ENCODE results near the gene GRM8. TPM values are rescaled to one million over a fixed set of nuclear protein-coding genes. Genes with fewer than 3 reads are reported as not detected.
"Not testable (repeated sequence)": the region's sequence is repeated elsewhere in the genome, so short reads cannot be mapped to it uniquely, and the experiment has no call there.

Gene GRM8
- total RNA-seq, 4 donors from 2014 or later, result 0.57 TPM; not detected in 3

GRCh38 chr7:126842451-126842850 is 410.3 kb downstream of the GRM8 start:
- no peak for TF ChIP-seq CTCF (IDR thresholded peaks at IDR 0.05)
- no peak for TF ChIP-seq POLR2A (IDR thresholded peaks at IDR 0.05)
- H3K4me1 ChIP-seq, result no peaks in the 10 kb centered on the region
- no peaks in the 10 kb centered on the region for H3K27me3 ChIP-seq
- H3K4me3 ChIP-seq, result no peak overlapping the region
- no peaks in the 10 kb centered on the region for H3K9me3 ChIP-seq
- 81 to 83% methylated on average over 1 of the region's 1 CpG for WGBS, 2 donors
- DNase-seq, result no peak
- intact Hi-C loops (cut with DNase I), result no loop called here
- H3K36me3 ChIP-seq, result no peaks in the 10 kb centered on the region
- H3K27ac ChIP-seq, result no peak overlapping the region

- H3K36me3 ChIP-seq, result no peaks in the 10 kb centered on the region
- intact Hi-C loops (cut with DNase I), result no loop called here
- H3K4me1 ChIP-seq, result no peaks in the 10 kb centered on the region
- no peak overlapping the region for H3K27ac ChIP-seq
- DNase-seq, result no peak
- H3K27me3 ChIP-seq, result no peaks in the 10 kb centered on the region
- TF ChIP-seq CTCF (IDR thresholded peaks at IDR 0.05) (no peak), POLR2A (IDR thresholded peaks at IDR 0.05) (no peak)
- H3K4me3 ChIP-seq, result no peak overlapping the region
- no peaks in the 10 kb centered on the region for H3K9me3 ChIP-seq
These were observed 411.9 kb downstream of the GRM8 start for GRCh38 chr7:126840869-126841268.

GRCh38 chr7:126839624-126840023 is 413.1 kb downstream of the GRM8 start:
- DNase-seq, result no peak
- TF ChIP-seq POLR2A (IDR thresholded peaks at IDR 0.05), result no peak
- TF ChIP-seq CTCF (IDR thresholded peaks at IDR 0.05), result no peak

GRCh38 chr7:126838194-126838593 is 414.5 kb downstream of the GRM8 start:
- H3K36me3 ChIP-seq, result no peaks in the 10 kb centered on the region
- H3K9me3 ChIP-seq, result no peaks in the 10 kb centered on the region
- intact Hi-C loops (cut with DNase I), result no loop called here
- H3K4me3 ChIP-seq, result no peak overlapping the region
- DNase-seq, result no peak
- H3K4me1 ChIP-seq, result no peaks in the 10 kb centered on the region
- H3K27me3 ChIP-seq, result no peaks in the 10 kb centered on the region
- no peak overlapping the region for H3K27ac ChIP-seq
- TF ChIP-seq CTCF (IDR thresholded peaks at IDR 0.05) (no peak), POLR2A (IDR thresholded peaks at IDR 0.05) (no peak)

More at GRCh38 chr7:126839624-126840023, 413.1 kb downstream of the GRM8 start:
- H3K27ac ChIP-seq, result no peak overlapping the region
- H3K9me3 ChIP-seq, result no peaks in the 10 kb centered on the region
- intact Hi-C loops (cut with DNase I), result no loop called here
- H3K4me1 ChIP-seq, result no peaks in the 10 kb centered on the region
- H3K27me3 ChIP-seq, result no peaks in the 10 kb centered on the region
- 81 to 86% methylated on average over 1 of the region's 1 CpG for WGBS, 2 donors
- no peaks in the 10 kb centered on the region for H3K36me3 ChIP-seq
- H3K4me3 ChIP-seq, result no peak overlapping the region

- 75% methylated on average over 2 of the region's 9 CpGs; no CpG with 5 or more reads in 1 of the 2 donors for WGBS, 2 donors
- H3K36me3 ChIP-seq; DNase-seq; intact Hi-C loops (cut with DNase I); H3K27me3 ChIP-seq; H3K4me3 ChIP-seq; H3K4me1 ChIP-seq; H3K27ac ChIP-seq; H3K9me3 ChIP-seq: not testable (repeated sequence)
These were observed 421.5 kb downstream of the GRM8 start for GRCh38 chr7:126831241-126831640.

GRCh38 chr7:126820925-126821324 is 431.8 kb downstream of the GRM8 start:
- DNase-seq, result no peak
- Histone ChIP-seq H3K36me3 (no peaks in the 10 kb centered on the region), H3K27me3 (no peaks in the 10 kb centered on the region), H3K9me3 (no peaks in the 10 kb centered on the region), H3K27ac (no peak overlapping the region), H3K4me1 (no peaks in the 10 kb centered on the region), H3K4me3 (no peak overlapping the region)
- 91 to 93% methylated on average over 3 of the region's 3 CpGs for WGBS, 2 donors
- no peak for TF ChIP-seq POLR2A (IDR thresholded peaks at IDR 0.05)
- TF ChIP-seq CTCF (IDR thresholded peaks at IDR 0.05), result no peak
- intact Hi-C loops (cut with DNase I), result no loop called here
